Measurements from ENCODE around the gene AUTS2. TPM values are rescaled to one million over a fixed set of nuclear protein-coding genes. Genes with fewer than 3 reads are reported as not detected.

AUTS2 gene
- total RNA-seq, 1 experiment from 2014 or later, result 256 TPM

- H3K4me2 ChIP-seq (ENCODE audit: insufficient read depth, insufficient read length, low read length), result no peak overlapping the region
- no peaks in the 10 kb centered on the region for H3K27me3 ChIP-seq (ENCODE audit: insufficient read depth, low read length)
- no peak overlapping the region for H2AFZ ChIP-seq (ENCODE audit: low read length)
- Mint-ChIP-seq H3K9me3 (no peaks in the 10 kb centered on the region), H3K36me3 (ENCODE audit: insufficient read depth in 1 of 3, low read depth in 3 of 3) (no peaks in the 10 kb centered on the region), H3K27me3 (ENCODE audit: low read depth) (no peaks in the 10 kb centered on the region), H3K27ac (no peak overlapping the region), H3K4me1 (no peaks in the 10 kb centered on the region), H3K4me3 (no peak overlapping the region)
- H3K79me1 ChIP-seq (ENCODE audit: insufficient read depth, low read depth, low read length, poor library complexity, severe bottlenecking), result no peaks in the 10 kb centered on the region
- H3T11ph ChIP-seq (ENCODE audit: low read length), result no peak overlapping the region
- no peak for DNase-seq
- no peaks in the 10 kb centered on the region for H3K79me2 ChIP-seq (ENCODE audit: insufficient read depth, low read length)
- no peaks in the 10 kb centered on the region for H3K9me3 ChIP-seq (ENCODE audit: control insufficient read depth, low read depth, low read length)
- no peaks in the 10 kb centered on the region for H3K23me2 ChIP-seq (ENCODE audit: insufficient read length, low read depth, low read length, poor library complexity, severe bottlenecking)
- no peak overlapping the region for H3K23ac ChIP-seq (ENCODE audit: insufficient read length, low read depth, low read length)
- TF ChIP-seq, protein P1, sequence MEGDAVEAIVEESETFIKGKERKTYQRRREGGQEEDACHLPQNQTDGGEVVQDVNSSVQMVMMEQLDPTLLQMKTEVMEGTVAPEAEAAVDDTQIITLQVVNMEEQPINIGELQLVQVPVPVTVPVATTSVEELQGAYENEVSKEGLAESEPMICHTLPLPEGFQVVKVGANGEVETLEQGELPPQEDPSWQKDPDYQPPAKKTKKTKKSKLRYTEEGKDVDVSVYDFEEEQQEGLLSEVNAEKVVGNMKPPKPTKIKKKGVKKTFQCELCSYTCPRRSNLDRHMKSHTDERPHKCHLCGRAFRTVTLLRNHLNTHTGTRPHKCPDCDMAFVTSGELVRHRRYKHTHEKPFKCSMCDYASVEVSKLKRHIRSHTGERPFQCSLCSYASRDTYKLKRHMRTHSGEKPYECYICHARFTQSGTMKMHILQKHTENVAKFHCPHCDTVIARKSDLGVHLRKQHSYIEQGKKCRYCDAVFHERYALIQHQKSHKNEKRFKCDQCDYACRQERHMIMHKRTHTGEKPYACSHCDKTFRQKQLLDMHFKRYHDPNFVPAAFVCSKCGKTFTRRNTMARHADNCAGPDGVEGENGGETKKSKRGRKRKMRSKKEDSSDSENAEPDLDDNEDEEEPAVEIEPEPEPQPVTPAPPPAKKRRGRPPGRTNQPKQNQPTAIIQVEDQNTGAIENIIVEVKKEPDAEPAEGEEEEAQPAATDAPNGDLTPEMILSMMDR (conservative IDR thresholded peaks at IDR 0.05), result no peak
- H4K5ac ChIP-seq (ENCODE audit: insufficient read length, low read depth, low read length), result no peak overlapping the region
- no peak overlapping the region for H4K91ac ChIP-seq (ENCODE audit: insufficient read length, low read depth, low read length)
- no peak overlapping the region for H3K9ac ChIP-seq (ENCODE audit: extremely low read depth, insufficient read length, low read length)
- H3K18ac ChIP-seq (ENCODE audit: insufficient read length, low read depth, low read length), result no peak overlapping the region
- no peak overlapping the region for H3K56ac ChIP-seq (ENCODE audit: insufficient read length, low read depth, low read length)
- no peak overlapping the region for H3K4ac ChIP-seq (ENCODE audit: low read depth, low read length)
- H3K4me1 ChIP-seq (ENCODE audit: insufficient read depth, low read length), result no peaks in the 10 kb centered on the region
- no peak overlapping the region for H2AK5ac ChIP-seq (ENCODE audit: insufficient read length, low read length)
- H2BK20ac ChIP-seq (ENCODE audit: low read depth, low read length, poor library complexity, severe bottlenecking), result no peak overlapping the region
- no peak overlapping the region for H2BK12ac ChIP-seq (ENCODE audit: insufficient read length, low read depth, low read length)
- H2BK120ac ChIP-seq (ENCODE audit: low read depth, low read length, poor library complexity, severe bottlenecking), result no peak overlapping the region
- WGBS (ENCODE audit: extremely low coverage, insufficient read length, low lambda C conversion rate), result no CpG with 5 or more reads among the region's 2 CpGs
- no peak overlapping the region for H2BK5ac ChIP-seq (ENCODE audit: insufficient read length, low read length)
- H4K8ac ChIP-seq (replicated peaks; ENCODE audit: insufficient read length, low read depth, low read length), result no peak overlapping the region
- no peak overlapping the region for H2BK15ac ChIP-seq (ENCODE audit: low read depth, low read length)
- no peaks in the 10 kb centered on the region for H4K20me1 ChIP-seq (ENCODE audit: control insufficient read depth, insufficient read depth, insufficient read length)
- no peak overlapping the region for H3K27ac ChIP-seq (ENCODE audit: insufficient read length, low read depth, low read length)
- no peak overlapping the region for H3K14ac ChIP-seq (ENCODE audit: insufficient read depth, low read length)
These were observed 470.3 kb downstream of the AUTS2 start for GRCh38 chr7:70068531-70068930.

Data from H9 (cell line).